K562 (cell line): Measurements from ENCODE around the gene UQCC2. TPM values are rescaled to one million over a fixed set of nuclear protein-coding genes. Genes with fewer than 3 reads are reported as not detected.

Source experiments
- BRD9 ChIP-seq: fragments of 450-650 bp; IDR thresholded peaks from 2 replicates; pipeline ENCODE4 v1.6.1; 2018; ENCODE audit warnings: low read depth; ENCODE audit not compliant: partially characterized antibody
- C11orf30 ChIP-seq: fragments of 450-650 bp; IDR thresholded peaks from 2 replicates; pipeline ENCODE4 v1.6.1; 2016; ENCODE audit warnings: low read depth, mild to moderate bottlenecking
- CREB3 ChIP-seq: fragments of 450-650 bp; conservative IDR thresholded peaks from 2 replicates; pipeline ENCODE4 v1.6.1; 2016; ENCODE audit warnings: missing genetic modification characterization, low read depth, mild to moderate bottlenecking, missing compliant biosample characterization, moderate library complexity
- DIDO1 ChIP-seq: fragments of 450-650 bp; IDR thresholded peaks from 2 replicates; pipeline ENCODE4 v1.6.1; 2016; ENCODE audit warnings: low read depth, missing biosample characterization, missing genetic modification characterization
- L3MBTL2 ChIP-seq: fragments of 450-650 bp; IDR thresholded peaks from 2 replicates; pipeline ENCODE4 v1.6.1; 2016; ENCODE audit warnings: mild to moderate bottlenecking, moderate library complexity
- MAFF ChIP-seq: IDR thresholded peaks from 2 replicates; pipeline ENCODE4 v1.6.1; 2012; ENCODE audit warnings: low read length, improper control_type of control experiment
- PCBP1 ChIP-seq: fragments of 200-400 bp; formaldehyde crosslinking; IDR thresholded peaks from 2 replicates; pipeline ENCODE4 v1.6.1; 2018; ENCODE audit warnings: mild to moderate bottlenecking, low read depth, low read length; ENCODE audit not compliant: poor library complexity, severe bottlenecking
- REST ChIP-seq, 2 experiments: fragments of 450-650 bp; formaldehyde crosslinking in 1 of 2; IDR thresholded peaks; 2 replicates each; pipeline versions ENCODE4 v1.4.0 to v1.6.1; 2014 to 2020; ENCODE audit warnings: mild to moderate bottlenecking in 2 of 2, borderline replicate concordance in 1 of 2, low read depth in 1 of 2
- SAFB2 ChIP-seq: fragments of 200-400 bp; formaldehyde crosslinking; IDR thresholded peaks from 2 replicates; pipeline ENCODE4 v1.6.1; 2018; ENCODE audit warnings: borderline replicate concordance, low read length, low read depth, moderate library complexity; ENCODE audit not compliant: severe bottlenecking
- SRSF3 ChIP-seq: fragments of 200-400 bp; formaldehyde crosslinking; IDR thresholded peaks from 2 replicates; pipeline ENCODE4 v1.6.1; 2016; ENCODE audit warnings: mild to moderate bottlenecking, low read length, moderate library complexity; ENCODE audit not compliant: insufficient read depth
- SRSF9 ChIP-seq: fragments of 200-400 bp; formaldehyde crosslinking; IDR thresholded peaks from 2 replicates; pipeline ENCODE4 v1.6.1; 2017; ENCODE audit warnings: low read depth, low read length, borderline replicate concordance
- VEZF1 ChIP-seq: fragments of 200-800 bp; sonication (Bioruptor generic); IDR thresholded peaks from 2 replicates; pipeline ENCODE4 v1.6.1; 2017; ENCODE audit warnings: missing genetic modification characterization, missing compliant biosample characterization
- ZFP30 ChIP-seq: fragments of 250-450 bp; sonication (Bioruptor Pico); IDR thresholded peaks from 2 replicates; pipeline ENCODE4 v1.8.0; 2022; ENCODE audit warnings: moderate library complexity, mild to moderate bottlenecking, inconsistent platforms, borderline replicate concordance
- ZKSCAN8 ChIP-seq: fragments of 200-800 bp; sonication (Bioruptor generic); IDR thresholded peaks from 2 replicates; pipeline ENCODE4 v1.6.1; 2016; ENCODE audit warnings: missing genetic modification characterization, missing compliant biosample characterization
- polyA plus RNA-seq, 8 experiments: library from polyadenylated mRNA; depleted of rRNA in 4 of 8; stranded (reverse) in 5 of 8; unstranded in 3 of 8; fragments of >200 nt; fragmentation: Nextera tagmentation in 2 of 8; fragmentation: Illumina TruSeq in 1 of 8; extraction: Ambion mirVana in 2 of 8; extraction: Trizol in 1 of 8; gene quantifications; 2 replicates each; pipeline versions ENCODE4 v1.2.1 to v1.2.3, GENCODE V29; 2011 to 2014; ENCODE audit warnings: inconsistent platforms in 1 of 8, missing spikeins in 1 of 8
- total RNA-seq, 7 experiments: library from RNA; depleted of rRNA in 6 of 7; stranded (reverse); fragments of >200 nt in 6 of 7; fragmentation: Illumina TruSeq in 2 of 7; extraction: Trizol in 2 of 7; gene quantifications; 2 replicates each; pipeline versions ENCODE4 v1.2.1 to v1.2.3, GENCODE V29; 2011 to 2021; ENCODE audit warnings: low replicate concordance in 1 of 7
- TF ChIP-seq, protein P1 (sequence below), 2 experiments: IDR thresholded peaks; 2 replicates each; pipeline ENCODE4 v1.6.1; 2011; ENCODE audit warnings: borderline replicate concordance in 1 of 2, control low read depth in 1 of 2, low read depth in 1 of 2, low read length in 1 of 2, mild to moderate bottlenecking in 1 of 2, mixed read lengths in 1 of 2, moderate library complexity in 1 of 2; ENCODE audit not compliant: insufficient read depth in 1 of 2, insufficient read length in 1 of 2, poor library complexity in 1 of 2, severe bottlenecking in 1 of 2; ENCODE audit errors: extremely low read depth in 1 of 2

The UQCC2 gene
- total and polyA plus RNA-seq, 9 of the 15 experiments (the other 6 are each of a cell fraction or from before 2014, with no cell fraction given), result 58.5 to 927 (median 158) TPM

GRCh38 chr6:33740794-33741193 lies 29.3 kb upstream of the UQCC2 start (continued):
- no peak for TF ChIP-seq REST (IDR thresholded peaks at IDR 0.05; ENCODE audit: borderline replicate concordance)
- TF ChIP-seq REST (CRISPR knock-in tag; IDR thresholded peaks at IDR 0.05; ENCODE audit: low read depth), result no peak
- no peak for TF ChIP-seq ZKSCAN8 (CRISPR knock-in tag)
- TF ChIP-seq CREB3 (tag), result no peak
- TF ChIP-seq VEZF1 (CRISPR knock-in tag), result 0 out of 2 replicates have a peak, but pooled peaks have one; percentile 19
- no peak for TF ChIP-seq PCBP1
- TF ChIP-seq SRSF9, result no peak
- TF ChIP-seq BRD9, result no peak
- TF ChIP-seq MAFF, result no peak
- TF ChIP-seq ZFP30 (CRISPR knock-in tag), result no peak
- TF ChIP-seq, protein P1, sequence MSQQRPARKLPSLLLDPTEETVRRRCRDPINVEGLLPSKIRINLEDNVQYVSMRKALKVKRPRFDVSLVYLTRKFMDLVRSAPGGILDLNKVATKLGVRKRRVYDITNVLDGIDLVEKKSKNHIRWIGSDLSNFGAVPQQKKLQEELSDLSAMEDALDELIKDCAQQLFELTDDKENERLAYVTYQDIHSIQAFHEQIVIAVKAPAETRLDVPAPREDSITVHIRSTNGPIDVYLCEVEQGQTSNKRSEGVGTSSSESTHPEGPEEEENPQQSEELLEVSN (IDR thresholded peaks at IDR 0.05; ENCODE audit: borderline replicate concordance in 1 of 2, extremely low read depth in 1 of 2, insufficient read depth in 1 of 2, insufficient read length in 1 of 2, low read depth in 1 of 2, low read length in 1 of 2, poor library complexity in 1 of 2, severe bottlenecking in 1 of 2), result peak in 1 of 2 experiments; percentile 38
- no peak for TF ChIP-seq SAFB2
- TF ChIP-seq C11orf30, result no peak
- no peak for TF ChIP-seq SRSF3
- TF ChIP-seq L3MBTL2, result peak; percentile 41; the same call in 1 of the 2 replicates
- no peak for TF ChIP-seq DIDO1
